Measurements from ENCODE around the gene TMEM50B.
A peak's percentile ranks its signal among the peaks of the same experiment; 100 is the strongest.

- TF ChIP-seq SP1 (IDR thresholded peaks at IDR 0.05; ENCODE audit: low read depth, low read length), result no peak
- TF ChIP-seq, protein P1, sequence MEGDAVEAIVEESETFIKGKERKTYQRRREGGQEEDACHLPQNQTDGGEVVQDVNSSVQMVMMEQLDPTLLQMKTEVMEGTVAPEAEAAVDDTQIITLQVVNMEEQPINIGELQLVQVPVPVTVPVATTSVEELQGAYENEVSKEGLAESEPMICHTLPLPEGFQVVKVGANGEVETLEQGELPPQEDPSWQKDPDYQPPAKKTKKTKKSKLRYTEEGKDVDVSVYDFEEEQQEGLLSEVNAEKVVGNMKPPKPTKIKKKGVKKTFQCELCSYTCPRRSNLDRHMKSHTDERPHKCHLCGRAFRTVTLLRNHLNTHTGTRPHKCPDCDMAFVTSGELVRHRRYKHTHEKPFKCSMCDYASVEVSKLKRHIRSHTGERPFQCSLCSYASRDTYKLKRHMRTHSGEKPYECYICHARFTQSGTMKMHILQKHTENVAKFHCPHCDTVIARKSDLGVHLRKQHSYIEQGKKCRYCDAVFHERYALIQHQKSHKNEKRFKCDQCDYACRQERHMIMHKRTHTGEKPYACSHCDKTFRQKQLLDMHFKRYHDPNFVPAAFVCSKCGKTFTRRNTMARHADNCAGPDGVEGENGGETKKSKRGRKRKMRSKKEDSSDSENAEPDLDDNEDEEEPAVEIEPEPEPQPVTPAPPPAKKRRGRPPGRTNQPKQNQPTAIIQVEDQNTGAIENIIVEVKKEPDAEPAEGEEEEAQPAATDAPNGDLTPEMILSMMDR (IDR thresholded peaks at IDR 0.05; ENCODE audit: control extremely low read depth in 1 of 3, insufficient read depth in 1 of 3, low read depth in 1 of 3, low read length in 3 of 3), result no peak
- no peak; the same call in 1 of the 2 replicates for TF ChIP-seq MAX (IDR thresholded peaks at IDR 0.05)
- TF ChIP-seq EP300 (IDR thresholded peaks at IDR 0.05; ENCODE audit: borderline replicate concordance in 1 of 2, low read depth in 2 of 2, low read length in 2 of 2), result no peak
- no peak for TF ChIP-seq GABPA (IDR thresholded peaks at IDR 0.05; ENCODE audit: borderline replicate concordance, insufficient read depth, low read length)
- TF ChIP-seq CEBPB (IDR thresholded peaks at IDR 0.05; ENCODE audit: low read depth, low read length), result no peak
- TF ChIP-seq, protein P2, sequence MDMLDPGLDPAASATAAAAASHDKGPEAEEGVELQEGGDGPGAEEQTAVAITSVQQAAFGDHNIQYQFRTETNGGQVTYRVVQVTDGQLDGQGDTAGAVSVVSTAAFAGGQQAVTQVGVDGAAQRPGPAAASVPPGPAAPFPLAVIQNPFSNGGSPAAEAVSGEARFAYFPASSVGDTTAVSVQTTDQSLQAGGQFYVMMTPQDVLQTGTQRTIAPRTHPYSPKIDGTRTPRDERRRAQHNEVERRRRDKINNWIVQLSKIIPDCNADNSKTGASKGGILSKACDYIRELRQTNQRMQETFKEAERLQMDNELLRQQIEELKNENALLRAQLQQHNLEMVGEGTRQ (IDR thresholded peaks at IDR 0.05; ENCODE audit: low read length), result no peak
- TF ChIP-seq POLR2A (IDR thresholded peaks at IDR 0.05; ENCODE audit: control extremely low read depth in 1 of 2, low read depth in 2 of 2, low read length in 2 of 2), result peak in 1 of 2 experiments; percentile 41; a peak in 1 of 3 replicates
- TF ChIP-seq RAD21 (IDR thresholded peaks at IDR 0.05 in 1 of 2, conservative IDR thresholded peaks at IDR 0.05 in 1 of 2; ENCODE audit: low read depth in 2 of 2, low read length in 2 of 2), result no peak
- peak; percentile 46; the same call in 1 of the 2 replicates for TF ChIP-seq TAF1 (IDR thresholded peaks at IDR 0.05; ENCODE audit: low read depth, low read length)
- no peak for TF ChIP-seq GTF2F1 (IDR thresholded peaks at IDR 0.05; ENCODE audit: borderline replicate concordance, low read depth, low read length)
- TF ChIP-seq RFX5 (IDR thresholded peaks at IDR 0.05; ENCODE audit: borderline replicate concordance, low read depth, low read length), result no peak
Observed at GRCh38 chr21:33403786-33404585, 75.8 kb downstream of the TMEM50B start.
